Body of pancreas (tissue), 4 donors: Measurements from ENCODE around the gene SLC2A10. TPM values are rescaled to one million over a fixed set of nuclear protein-coding genes. Genes with fewer than 3 reads are reported as not detected.
A peak's percentile ranks its signal among the peaks of the same experiment; 100 is the strongest.

ENCODE experiments used
- ATAC-seq: fragments of 150-250 bp; one replicate; pipeline ENCODE4 v1.9.1; 2016
- DNase-seq, 4 donors: peaks; one replicate each; pipeline ENCODE4 v3.0.0-alpha.2; 2019
- H3K27ac ChIP-seq, 4 donors: fragments of 200-600 bp; sonication (generic); 1 replicate in 3 of 4; 2 replicates in 1 of 4; pipeline versions ENCODE4 v1.5.1 to v1.6.1; 2016 to 2019; ENCODE audit warnings: mild to moderate bottlenecking in 1 of 4, mixed read lengths in 1 of 4, moderate library complexity in 1 of 4
- H3K27me3 ChIP-seq, 2 donors: fragments of 200-600 bp; sonication (generic); one replicate each; pipeline ENCODE4 v1.6.0; 2016; ENCODE audit warnings: mild to moderate bottlenecking in 1 of 2
- H3K36me3 ChIP-seq, 2 donors: fragments of 200-600 bp; sonication (generic); replicated peaks in 1 of 2; 2 replicates each; pipeline ENCODE4 v1.5.1; 2016; ENCODE audit warnings: low read depth in 2 of 2; ENCODE audit not compliant: insufficient read depth in 1 of 2
- H3K4me1 ChIP-seq: fragments of 200-600 bp; sonication (generic); one replicate; pipeline ENCODE4 v1.6.0; 2016
- H3K4me3 ChIP-seq, 2 donors: fragments of 200-600 bp; sonication (generic); 1 replicate in 1 of 2; 2 replicates in 1 of 2; pipeline ENCODE4 v1.5.1; 2016 to 2019
- H3K9me3 ChIP-seq, 3 donors: fragments of 200-600 bp; sonication (generic); 1 replicate in 2 of 3; 2 replicates in 1 of 3; pipeline ENCODE4 v1.5.1; 2016
- CTCF ChIP-seq, 7 experiments: fragments of 450-650 bp in 4 of 7; fragments of 200-600 bp in 3 of 7; sonication (generic) in 3 of 7; IDR thresholded peaks; one replicate each; pipeline ENCODE4 v1.5.1; 2016 to 2019; ENCODE audit warnings: antibody characterized with exemption in 7 of 7
- POLR2A ChIP-seq, 3 donors: fragments of 450-650 bp; IDR thresholded peaks; one replicate each; pipeline ENCODE4 v1.6.1; 2016; ENCODE audit warnings: antibody characterized with exemption in 3 of 3, mild to moderate bottlenecking in 2 of 3
- WGBS, 2 donors: methylation state at CpG; one replicate each; pipeline ENCODE4 v1.1.5; 2017; 5-methylcytosine and 5-hydroxymethylcytosine counted together
- intact Hi-C: fragments of 100-400 bp; cut with DNase I; formaldehyde crosslinking; loops from one replicate; pipeline ENCODE4 v1.15.1; 2023
- total RNA-seq, 2 donors: library from RNA; depleted of rRNA; stranded (reverse); fragments of >200 nt; gene quantifications; one replicate each; pipeline ENCODE4 v1.1.0, GENCODE V29; 2016

The SLC2A10 gene
- total RNA-seq, 2 donors from 2014 or later, result 12.2 to 95.3 TPM

GRCh38 chr20:46720019-46720418 lies 10.6 kb downstream of the SLC2A10 start:
- no peak overlapping the region for H3K4me3 ChIP-seq
- no peaks in the 10 kb centered on the region for H3K9me3 ChIP-seq
- no peak for ATAC-seq
- WGBS, 2 donors, result 95 to 97% methylated on average over 1 of the region's 1 CpG
- TF ChIP-seq POLR2A (IDR thresholded peaks at IDR 0.05) (no peak), CTCF (IDR thresholded peaks at IDR 0.05) (no peak)
- no peak overlapping the region for H3K27ac ChIP-seq
- DNase-seq, result no peak
- H3K27me3 ChIP-seq, result no peaks in the 10 kb centered on the region
- H3K4me1 ChIP-seq, result peaks cover 20% of the 10 kb centered on the region
- intact Hi-C loops, result no loop called here
- peaks cover 0 to 7% of the 10 kb centered on the region in 2 donors for H3K36me3 ChIP-seq

- ATAC-seq (no peak), DNase-seq (no peak)
- Histone ChIP-seq H3K9me3 (no peaks in the 10 kb centered on the region), H3K4me1 (peaks cover 13% of the 10 kb centered on the region), H3K27ac (no peak overlapping the region), H3K4me3 (no peak overlapping the region), H3K36me3 (peaks cover 3 to 7% of the 10 kb centered on the region in 2 donors), H3K27me3 (no peaks in the 10 kb centered on the region)
- no peak for TF ChIP-seq POLR2A (IDR thresholded peaks at IDR 0.05)
- no peak for TF ChIP-seq CTCF (IDR thresholded peaks at IDR 0.05)
- intact Hi-C loops, result no loop called here
These were observed 11.5 kb downstream of the SLC2A10 start for GRCh38 chr20:46720776-46721425.

GRCh38 chr20:46721476-46721875 lies 12.0 kb downstream of the SLC2A10 start:
- H3K9me3 ChIP-seq, result no peaks in the 10 kb centered on the region
- no peak for TF ChIP-seq CTCF (IDR thresholded peaks at IDR 0.05)
- TF ChIP-seq POLR2A (IDR thresholded peaks at IDR 0.05), result no peak
- intact Hi-C loops, result no loop called here
- no peaks in the 10 kb centered on the region for H3K27me3 ChIP-seq
- DNase-seq, result no peak
- no peak overlapping the region for H3K4me3 ChIP-seq
- H3K27ac ChIP-seq, result peak overlapping the region in 1 of 4 donors; percentile 44
- ATAC-seq, result no peak
- peaks cover 13% of the 10 kb centered on the region for H3K4me1 ChIP-seq
- peaks cover 3 to 7% of the 10 kb centered on the region in 2 donors for H3K36me3 ChIP-seq
- WGBS, 2 donors, result 83 to 93% methylated on average over 1 of the region's 1 CpG

- Histone ChIP-seq H3K9me3 (no peaks in the 10 kb centered on the region), H3K4me1 (peaks cover 13% of the 10 kb centered on the region), H3K36me3 (peaks cover 3 to 7% of the 10 kb centered on the region in 2 donors), H3K27me3 (no peaks in the 10 kb centered on the region), H3K27ac (no peak overlapping the region), H3K4me3 (no peak overlapping the region)
- intact Hi-C loops, result no loop called here
- DNase-seq (no peak), ATAC-seq (no peak)
- 93 to 100% methylated on average over 2 of the region's 2 CpGs for WGBS, 2 donors
- no peak for TF ChIP-seq CTCF (IDR thresholded peaks at IDR 0.05)
These were observed 13.0 kb downstream of the SLC2A10 start for GRCh38 chr20:46722450-46722849.

- Histone ChIP-seq H3K9me3 (no peaks in the 10 kb centered on the region), H3K4me3 (no peak overlapping the region), H3K36me3 (peaks cover 5 to 7% of the 10 kb centered on the region in 2 donors), H3K27me3 (no peaks in the 10 kb centered on the region), H3K27ac (no peak overlapping the region), H3K4me1 (peaks cover 13% of the 10 kb centered on the region)
- intact Hi-C loops, result no loop called here
- DNase-seq (no peak), ATAC-seq (no peak)
- no peak for TF ChIP-seq POLR2A (IDR thresholded peaks at IDR 0.05)
- no peak for TF ChIP-seq CTCF (IDR thresholded peaks at IDR 0.05)
- 100% methylated on average over 1 of the region's 1 CpG for WGBS, 2 donors
These were observed 13.6 kb downstream of the SLC2A10 start for GRCh38 chr20:46723039-46723438.
